GM12878 (cell line): Measurements from ENCODE around the gene BBOX1.

Experiments
- CEBPB ChIP-seq, 2 experiments: fragments of 150-350 bp in 1 of 2; IDR thresholded peaks; 2 replicates each; pipeline ENCODE4 v1.6.1; 2012 to 2014; ENCODE audit warnings: low read depth in 2 of 2, low read length in 2 of 2, borderline replicate concordance in 1 of 2, inconsistent platforms in 1 of 2
- CTCF ChIP-seq, 3 experiments: IDR thresholded peaks in 2 of 3; conservative IDR thresholded peaks in 1 of 3; 2 replicates each; pipeline ENCODE4 v1.5.1; 2011; ENCODE audit warnings: low read depth in 3 of 3, low read length in 3 of 3, mild to moderate bottlenecking in 3 of 3, control low read depth in 2 of 3, moderate library complexity in 2 of 3, inconsistent platforms in 1 of 3, mixed read lengths in 1 of 3; ENCODE audit not compliant: control insufficient read depth in 2 of 3, insufficient read depth in 1 of 3; ENCODE audit errors: extremely low read depth in 1 of 3
- POLR2A ChIP-seq: IDR thresholded peaks from 2 replicates; pipeline ENCODE4 v1.6.1; 2011; ENCODE audit warnings: low read depth, mild to moderate bottlenecking, low read length
- SUZ12 ChIP-seq: fragments of 200-600 bp; sonication (generic); IDR thresholded peaks from one replicate; pipeline ENCODE4 v1.6.1; 2018; ENCODE audit warnings: antibody characterized with exemption, mild to moderate bottlenecking; ENCODE audit not compliant: unreplicated experiment
- YBX1 ChIP-seq: fragments of 450-650 bp; IDR thresholded peaks from 2 replicates; pipeline ENCODE4 v1.6.1; 2016; ENCODE audit warnings: antibody characterized with exemption

- TF ChIP-seq POLR2A = no peak
- TF ChIP-seq CTCF (IDR thresholded peaks at IDR 0.05 in 2 of 3, conservative IDR thresholded peaks at IDR 0.05 in 1 of 3; ENCODE audit: control insufficient read depth in 2 of 3, extremely low read depth in 1 of 3, insufficient read depth in 1 of 3, low read depth in 3 of 3, low read length in 3 of 3) = no peak
- TF ChIP-seq SUZ12 = no peak
- no peak for TF ChIP-seq CEBPB (IDR thresholded peaks at IDR 0.05; ENCODE audit: borderline replicate concordance in 1 of 2, low read depth in 2 of 2, low read length in 2 of 2)
- no peak for TF ChIP-seq YBX1
Measured at GRCh38 chr11:27147916-27148315, 107.3 kb downstream of the BBOX1 start.
